ENCODE data around the gene PLEKHG4B.

PLEKHG4B gene

DNA sequence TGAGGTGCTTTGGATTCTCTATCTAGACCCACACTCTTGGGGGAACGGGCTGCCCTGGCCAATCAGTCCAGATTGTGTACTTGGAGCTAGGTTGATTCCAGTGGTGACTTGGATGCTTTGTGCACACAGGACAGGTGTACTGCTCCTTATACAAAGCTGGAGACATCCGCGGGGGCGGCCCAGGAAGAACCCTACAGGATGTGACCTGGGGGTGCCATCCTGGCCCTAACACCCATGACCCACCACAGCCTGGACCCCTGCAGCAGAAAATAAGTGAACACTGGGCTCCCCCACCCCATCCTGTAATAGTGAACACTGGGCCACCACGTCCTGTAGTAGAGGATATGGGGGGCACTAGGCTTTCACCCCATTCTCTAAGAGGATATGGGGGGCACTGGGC is 12.1 kb upstream of the PLEKHG4B start:
- no peaks in the 10 kb centered on the region for H3K27me3 ChIP-seq (ENCODE audit: low read length)
- H2AFZ ChIP-seq (ENCODE audit: low read depth, low read length, severe bottlenecking), result no peak overlapping the region
- no peaks in the 10 kb centered on the region for H3K9me2 ChIP-seq (replicated peaks; ENCODE audit: insufficient read depth, low read length)
- H3K9ac ChIP-seq (ENCODE audit: low read length), result no peak overlapping the region
- no peaks in the 10 kb centered on the region for H3K36me3 ChIP-seq (ENCODE audit: low read length)
- no peak overlapping the region for H3K27ac ChIP-seq (ENCODE audit: low read depth, low read length)
- TF ChIP-seq, protein P1, sequence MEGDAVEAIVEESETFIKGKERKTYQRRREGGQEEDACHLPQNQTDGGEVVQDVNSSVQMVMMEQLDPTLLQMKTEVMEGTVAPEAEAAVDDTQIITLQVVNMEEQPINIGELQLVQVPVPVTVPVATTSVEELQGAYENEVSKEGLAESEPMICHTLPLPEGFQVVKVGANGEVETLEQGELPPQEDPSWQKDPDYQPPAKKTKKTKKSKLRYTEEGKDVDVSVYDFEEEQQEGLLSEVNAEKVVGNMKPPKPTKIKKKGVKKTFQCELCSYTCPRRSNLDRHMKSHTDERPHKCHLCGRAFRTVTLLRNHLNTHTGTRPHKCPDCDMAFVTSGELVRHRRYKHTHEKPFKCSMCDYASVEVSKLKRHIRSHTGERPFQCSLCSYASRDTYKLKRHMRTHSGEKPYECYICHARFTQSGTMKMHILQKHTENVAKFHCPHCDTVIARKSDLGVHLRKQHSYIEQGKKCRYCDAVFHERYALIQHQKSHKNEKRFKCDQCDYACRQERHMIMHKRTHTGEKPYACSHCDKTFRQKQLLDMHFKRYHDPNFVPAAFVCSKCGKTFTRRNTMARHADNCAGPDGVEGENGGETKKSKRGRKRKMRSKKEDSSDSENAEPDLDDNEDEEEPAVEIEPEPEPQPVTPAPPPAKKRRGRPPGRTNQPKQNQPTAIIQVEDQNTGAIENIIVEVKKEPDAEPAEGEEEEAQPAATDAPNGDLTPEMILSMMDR (IDR thresholded peaks at IDR 0.05; ENCODE audit: insufficient read depth, low read length, poor library complexity, severe bottlenecking), result no peak
- no peak for TF ChIP-seq EZH2phosphoT487 (conservative IDR thresholded peaks at IDR 0.05; ENCODE audit: low read length)
- H3K79me2 ChIP-seq (ENCODE audit: insufficient read depth, low read length), result no peaks in the 10 kb centered on the region
- no peak overlapping the region for H3K4me2 ChIP-seq (ENCODE audit: low read depth, low read length, poor library complexity, severe bottlenecking)
- no peak overlapping the region for H3K4me3 ChIP-seq (ENCODE audit: insufficient read depth, low read length, poor library complexity, severe bottlenecking)
- no peaks in the 10 kb centered on the region for H3F3A ChIP-seq (ENCODE audit: insufficient read depth)
- no peaks in the 10 kb centered on the region for H3K9me3 ChIP-seq (ENCODE audit: insufficient read depth, low read length)
- no peaks in the 10 kb centered on the region for H4K20me1 ChIP-seq (ENCODE audit: low read depth, low read length)

DNA sequence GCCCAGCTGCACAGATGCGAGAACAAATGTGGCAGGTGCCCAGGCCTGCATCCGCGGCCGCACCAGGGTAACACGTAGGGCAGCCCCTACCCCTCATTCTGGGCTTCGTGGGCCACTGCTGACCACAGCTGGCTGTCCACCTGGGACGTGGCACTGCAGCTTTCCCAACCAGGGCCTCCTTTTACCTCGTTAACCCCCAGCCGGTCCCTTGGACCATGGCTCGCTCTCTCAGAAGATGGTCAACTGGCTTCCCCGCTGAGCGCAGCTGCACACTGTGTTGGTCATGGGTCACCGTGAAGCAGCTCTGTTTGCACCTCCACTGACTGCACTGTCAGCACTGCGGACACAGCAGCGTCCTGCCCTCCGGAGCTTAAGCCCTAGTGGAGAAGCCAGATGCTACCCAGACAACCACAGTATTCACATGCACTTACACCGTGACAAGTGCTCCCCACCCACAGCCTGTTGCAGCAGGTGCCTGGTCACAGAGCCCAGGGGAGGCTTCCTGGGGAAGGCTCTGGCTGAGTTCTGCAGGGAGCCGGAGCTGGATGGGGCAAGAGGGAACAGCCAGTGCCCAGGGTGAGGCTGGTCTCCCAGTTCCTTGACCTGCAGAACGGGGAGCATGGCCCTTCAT is 10.5 kb upstream of the PLEKHG4B start:
- Histone ChIP-seq H3K27me3 (ENCODE audit: low read length) (no peaks in the 10 kb centered on the region), H3K36me3 (ENCODE audit: low read length) (no peaks in the 10 kb centered on the region), H4K20me1 (ENCODE audit: low read depth, low read length) (no peaks in the 10 kb centered on the region), H2AFZ (ENCODE audit: low read depth, low read length, severe bottlenecking) (no peak overlapping the region), H3K79me2 (ENCODE audit: insufficient read depth, low read length) (no peaks in the 10 kb centered on the region), H3K9me3 (ENCODE audit: insufficient read depth, low read length) (no peaks in the 10 kb centered on the region), H3K4me2 (ENCODE audit: low read depth, low read length, poor library complexity, severe bottlenecking) (no peak overlapping the region), H3F3A (ENCODE audit: insufficient read depth) (no peaks in the 10 kb centered on the region), H3K9ac (ENCODE audit: low read length) (no peak overlapping the region), H3K27ac (ENCODE audit: low read depth, low read length) (no peak overlapping the region), H3K9me2 (replicated peaks; ENCODE audit: insufficient read depth, low read length) (no peaks in the 10 kb centered on the region), H3K4me3 (ENCODE audit: insufficient read depth, low read length, poor library complexity, severe bottlenecking) (no peak overlapping the region)
- no peak for TF ChIP-seq EZH2phosphoT487 (conservative IDR thresholded peaks at IDR 0.05; ENCODE audit: low read length)
- TF ChIP-seq, protein P1 (IDR thresholded peaks at IDR 0.05; ENCODE audit: insufficient read depth, low read length, poor library complexity, severe bottlenecking), result no peak

DNA sequence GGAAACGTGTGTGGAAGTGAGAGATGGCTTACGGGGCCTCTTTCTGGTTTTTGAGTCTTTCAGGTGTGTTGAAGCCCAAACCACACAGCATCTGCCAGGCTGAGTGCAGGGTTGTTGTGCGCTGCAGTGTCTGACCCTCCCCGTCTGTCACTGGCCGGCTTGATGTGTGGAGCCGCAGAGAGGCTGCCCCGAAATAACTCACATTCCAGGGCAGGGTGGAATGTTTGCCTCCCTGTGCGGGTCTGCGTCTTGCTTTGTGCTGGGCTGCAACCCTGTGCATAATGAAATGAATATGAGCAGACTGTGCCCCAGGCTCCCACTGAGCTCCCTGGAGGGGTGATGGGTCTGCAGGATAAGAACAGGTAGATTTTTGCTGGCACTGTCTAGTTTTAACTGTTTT is 9.9 kb upstream of the PLEKHG4B start:
- no peak overlapping the region for H2AFZ ChIP-seq (ENCODE audit: low read depth, low read length, severe bottlenecking)
- H3K27me3 ChIP-seq (ENCODE audit: low read length), result no peaks in the 10 kb centered on the region
- no peaks in the 10 kb centered on the region for H3K9me3 ChIP-seq (ENCODE audit: insufficient read depth, low read length)
- H4K20me1 ChIP-seq (ENCODE audit: low read depth, low read length), result no peaks in the 10 kb centered on the region
- no peak overlapping the region for H3K9ac ChIP-seq (ENCODE audit: low read length)
- no peak overlapping the region for H3K27ac ChIP-seq (ENCODE audit: low read depth, low read length)
- H3F3A ChIP-seq (ENCODE audit: insufficient read depth), result no peaks in the 10 kb centered on the region
- no peak overlapping the region for H3K4me2 ChIP-seq (ENCODE audit: low read depth, low read length, poor library complexity, severe bottlenecking)
- no peaks in the 10 kb centered on the region for H3K9me2 ChIP-seq (replicated peaks; ENCODE audit: insufficient read depth, low read length)
- no peak overlapping the region for H3K4me3 ChIP-seq (ENCODE audit: insufficient read depth, low read length, poor library complexity, severe bottlenecking)
- H3K79me2 ChIP-seq (ENCODE audit: insufficient read depth, low read length), result no peaks in the 10 kb centered on the region
- TF ChIP-seq, protein P1 (IDR thresholded peaks at IDR 0.05; ENCODE audit: insufficient read depth, low read length, poor library complexity, severe bottlenecking), result no peak
- TF ChIP-seq EZH2phosphoT487 (conservative IDR thresholded peaks at IDR 0.05; ENCODE audit: low read length), result no peak
- H3K36me3 ChIP-seq (ENCODE audit: low read length), result no peaks in the 10 kb centered on the region
